HEK293T (cell line): ENCODE data around the gene GRPEL2.

Experiments used
- ARNT ChIP-seq: fragments of 450-650 bp; IDR thresholded peaks from 2 replicates; pipeline ENCODE4 v1.6.1; 2017; ENCODE audit warnings: mild to moderate bottlenecking
- ELF4 ChIP-seq: fragments of 450-650 bp; IDR thresholded peaks from 2 replicates; pipeline ENCODE4 v1.6.1; 2017; ENCODE audit warnings: antibody characterized with exemption
- FOXA1 ChIP-seq: fragments of 450-650 bp; IDR thresholded peaks from 2 replicates; pipeline ENCODE4 v1.6.1; 2016; ENCODE audit warnings: mild to moderate bottlenecking
- FOXK2 ChIP-seq: fragments of 450-650 bp; IDR thresholded peaks from 2 replicates; pipeline ENCODE4 v1.6.1; 2016; ENCODE audit warnings: mild to moderate bottlenecking
- FOXM1 ChIP-seq: fragments of 450-650 bp; IDR thresholded peaks from 2 replicates; pipeline ENCODE4 v1.6.1; 2017; ENCODE audit warnings: mild to moderate bottlenecking, borderline replicate concordance
- NFRKB ChIP-seq: fragments of 450-650 bp; IDR thresholded peaks from 2 replicates; pipeline ENCODE4 v1.6.1; 2016; ENCODE audit warnings: mild to moderate bottlenecking, moderate library complexity
- SP1 ChIP-seq: fragments of 450-650 bp; IDR thresholded peaks from 2 replicates; pipeline ENCODE4 v1.6.1; 2017
- SUZ12 ChIP-seq: fragments of 450-650 bp; IDR thresholded peaks from 2 replicates; pipeline ENCODE4 v1.6.1; 2016; ENCODE audit warnings: mild to moderate bottlenecking

- TF ChIP-seq ELF4 (no peak), FOXA1 (no peak), ARNT (no peak), FOXM1 (no peak), SP1 (no peak), SUZ12 (no peak), FOXK2 (no peak), NFRKB (no peak)
These were observed 20.9 kb downstream of the GRPEL2 start for GRCh38 chr5:149366169-149366729.
